KBM-7 (cell line): ENCODE measurements around the gene GSTT2.
"Not testable (repeated sequence)": the region's sequence is repeated elsewhere in the genome, so short reads cannot be mapped to it uniquely, and the experiment has no call there.

ENCODE experiments used
- DNase-seq: peaks from one replicate; pipeline ENCODE4 v3.0.0-alpha.2; 2015
- in situ Hi-C: fragments of 300-500 bp; cut with MboI; formaldehyde crosslinking; loops from 2 replicates; pipeline ENCODE4 v1.14.3; 2020; ENCODE audit warnings: low sequenced_read_pairs, low pct_unique_long_range_greater_than_20kb, mixed read lengths

GSTT2 gene

GRCh38 chr22:23970816-23971486 lies 9.0 kb upstream of the GSTT2 start:
- in situ Hi-C loops, result no loop called here
- no peak for DNase-seq

GRCh38 chr22:23971927-23972326 lies 8.0 kb upstream of the GSTT2 start:
- in situ Hi-C loops, DNase-seq: not testable (repeated sequence)

GRCh38 chr22:23974345-23974744 lies 5.6 kb upstream of the GSTT2 start, which contains the start of gene DDT:
DDT (minus strand) TSS chr22:23974441; CDS start chr22:23974414, 27 bp downstream.
- DNase-seq, in situ Hi-C loops: not testable (repeated sequence)

GRCh38 chr22:23974836-23975352 lies 5.0 kb upstream of the GSTT2 start:
- in situ Hi-C loops, DNase-seq: not testable (repeated sequence)

GRCh38 chr22:23977304-23977703 lies 2.6 kb upstream of the GSTT2 start:
- DNase-seq, in situ Hi-C loops: not testable (repeated sequence)

- DNase-seq, in situ Hi-C loops: not testable (repeated sequence)
Measured at GRCh38 chr22:23980567-23980966, 633 bp downstream of the GSTT2 start.

- in situ Hi-C loops, result no loop called here
- DNase-seq, result peak; percentile 79
Measured at GRCh38 chr22:23984430-23984829, 4.5 kb downstream of the GSTT2 start.

- in situ Hi-C loops, DNase-seq: not testable (repeated sequence)
Measured at GRCh38 chr22:23986089-23986488, 6.2 kb downstream of the GSTT2 start.

- in situ Hi-C loops, DNase-seq: not testable (repeated sequence)
Measured at GRCh38 chr22:23986538-23987178, 6.7 kb downstream of the GSTT2 start.

- DNase-seq, in situ Hi-C loops: not testable (repeated sequence)
Measured at GRCh38 chr22:23989583-23990244, 9.8 kb downstream of the GSTT2 start.

- DNase-seq, in situ Hi-C loops: not testable (repeated sequence)
Measured at GRCh38 chr22:23993080-23993479, 13.1 kb downstream of the GSTT2 start.

- in situ Hi-C loops, DNase-seq: not testable (repeated sequence)
Measured at GRCh38 chr22:23993581-23994177, 13.7 kb downstream of the GSTT2 start.

GRCh38 chr22:23997092-23997491 lies 17.2 kb downstream of the GSTT2 start:
- in situ Hi-C loops, result no loop called here
- DNase-seq, result no peak

GRCh38 chr22:23999779-24000178 lies 19.8 kb downstream of the GSTT2 start:
- in situ Hi-C loops, DNase-seq: not testable (repeated sequence)

- in situ Hi-C loops, result no loop called here
- no peak for DNase-seq
Measured at GRCh38 chr22:24001314-24001713, 21.4 kb downstream of the GSTT2 start.

- DNase-seq, result no peak
- in situ Hi-C loops, result no loop called here
Measured at GRCh38 chr22:24002272-24002671, 22.3 kb downstream of the GSTT2 start.

GRCh38 chr22:24002851-24003250 lies 22.9 kb downstream of the GSTT2 start:
- in situ Hi-C loops, result no loop called here
- DNase-seq, result no peak

GRCh38 chr22:24003887-24004286 lies 24.0 kb downstream of the GSTT2 start:
- in situ Hi-C loops, result no loop called here
- DNase-seq, result no peak

- in situ Hi-C loops, result no loop called here
- DNase-seq, result no peak
Measured at GRCh38 chr22:24005201-24005600, 25.3 kb downstream of the GSTT2 start, which contains the start of gene GSTT4. GSTT4 (minus strand) TSS chr22:24005453; CDS start chr22:24005356, 97 bp downstream.
